ENCODE data around the gene MGLL. TPM values are rescaled to one million over a fixed set of nuclear protein-coding genes. Genes with fewer than 3 reads are reported as not detected.

Gene MGLL
- total and polyA plus RNA-seq, 4 donors, result 25.5 to 48.6 (median 37.9) TPM

- no peak overlapping the region for H3K27ac ChIP-seq (ENCODE audit: low read depth, low read length)
- no peak overlapping the region for H3K4me3 ChIP-seq (ENCODE audit: low read depth, low read length)
- H3K9me3 ChIP-seq (ENCODE audit: control insufficient read depth, insufficient read depth, low read length), result no peaks in the 10 kb centered on the region
- H3K4me1 ChIP-seq (ENCODE audit: control insufficient read depth, insufficient read depth, low read length), result no peaks in the 10 kb centered on the region
- no peaks in the 10 kb centered on the region for H3K27me3 ChIP-seq (ENCODE audit: control insufficient read depth, insufficient read depth, low read length)
- no peaks in the 10 kb centered on the region for H3K36me3 ChIP-seq (ENCODE audit: control insufficient read depth, insufficient read depth, low read length)
- DNase-seq (ENCODE audit: low read depth in 4 of 6, low spot score in 6 of 6), result peak in 1 of 6 donors; percentile 37
- 76% methylated on average over 4 of the region's 6 CpGs for WGBS (ENCODE audit: insufficient coverage)
Observed at GRCh38 chr3:127857333-127857732, 35.0 kb upstream of the MGLL start.

DNA sequence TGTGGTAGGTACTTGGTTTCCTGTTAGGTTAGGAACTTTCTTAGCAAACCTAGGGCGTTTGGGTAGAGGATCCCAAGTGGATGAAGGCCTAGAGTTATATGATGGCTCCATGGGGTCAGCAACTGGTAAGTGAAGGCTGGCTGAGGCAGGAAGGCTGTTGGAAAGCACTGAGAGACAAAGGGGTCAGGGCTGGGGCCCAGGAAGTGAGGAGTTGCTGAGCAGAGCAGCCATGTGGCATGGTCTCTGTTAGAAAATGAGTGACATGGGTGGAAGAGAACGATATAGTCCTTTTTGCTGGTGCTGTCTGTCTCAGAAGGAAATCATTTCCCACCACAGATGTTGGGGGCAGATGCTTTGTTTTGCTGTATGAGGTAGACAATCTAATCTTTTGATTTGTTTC is 34.5 kb upstream of the MGLL start:
- no peak overlapping the region for H3K27ac ChIP-seq (ENCODE audit: low read depth, low read length)
- H3K27me3 ChIP-seq (ENCODE audit: control insufficient read depth, insufficient read depth, low read length), result no peaks in the 10 kb centered on the region
- H3K4me3 ChIP-seq (ENCODE audit: low read depth, low read length), result no peak overlapping the region
- no peak for DNase-seq (ENCODE audit: low read depth in 4 of 6, low spot score in 6 of 6)
- no peaks in the 10 kb centered on the region for H3K36me3 ChIP-seq (ENCODE audit: control insufficient read depth, insufficient read depth, low read length)
- WGBS (ENCODE audit: insufficient coverage), result 79% methylated on average over 1 of the region's 2 CpGs
- peaks cover 2% of the 10 kb centered on the region for H3K4me1 ChIP-seq (ENCODE audit: control insufficient read depth, insufficient read depth, low read length)
- no peaks in the 10 kb centered on the region for H3K9me3 ChIP-seq (ENCODE audit: control insufficient read depth, insufficient read depth, low read length)

DNA sequence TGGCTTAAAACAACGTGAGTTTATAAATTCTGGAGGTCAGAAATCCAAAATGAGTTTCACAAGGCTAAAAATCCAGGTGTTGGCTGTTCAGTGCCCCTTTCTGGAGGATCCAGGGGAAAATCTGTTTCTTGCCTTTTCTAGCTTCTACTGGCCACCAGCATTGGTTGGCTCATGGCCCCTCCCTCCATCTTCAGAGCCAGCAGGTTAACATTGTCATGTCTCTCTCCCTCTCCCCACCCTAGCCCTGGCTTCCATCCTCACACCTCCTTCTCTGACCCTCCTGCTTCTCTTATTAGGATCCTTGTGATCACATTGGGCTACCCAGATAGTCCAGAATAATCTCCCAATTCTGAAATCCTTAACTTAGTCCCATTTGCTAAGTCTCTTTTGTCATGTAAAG is 32.9 kb upstream of the MGLL start:
- Histone ChIP-seq H3K27ac (ENCODE audit: low read depth, low read length) (no peak overlapping the region), H3K4me3 (ENCODE audit: low read depth, low read length) (no peak overlapping the region), H3K9me3 (ENCODE audit: control insufficient read depth, insufficient read depth, low read length) (no peaks in the 10 kb centered on the region), H3K36me3 (ENCODE audit: control insufficient read depth, insufficient read depth, low read length) (no peaks in the 10 kb centered on the region), H3K27me3 (ENCODE audit: control insufficient read depth, insufficient read depth, low read length) (no peaks in the 10 kb centered on the region), H3K4me1 (ENCODE audit: control insufficient read depth, insufficient read depth, low read length) (peaks cover 5% of the 10 kb centered on the region)
- DNase-seq (ENCODE audit: low read depth in 4 of 6, low spot score in 6 of 6), result no peak
- WGBS (ENCODE audit: insufficient coverage), result 83% methylated on average over 1 of the region's 1 CpG

GRCh38 chr3:127853681-127854080 is 31.4 kb upstream of the MGLL start:
- 84% methylated on average over 3 of the region's 10 CpGs for WGBS (ENCODE audit: insufficient coverage)
- DNase-seq (ENCODE audit: low read depth in 4 of 6, low spot score in 6 of 6), result no peak
- H3K27me3 ChIP-seq (ENCODE audit: control insufficient read depth, insufficient read depth, low read length), result no peaks in the 10 kb centered on the region
- no peak overlapping the region for H3K27ac ChIP-seq (ENCODE audit: low read depth, low read length)
- peaks cover 13% of the 10 kb centered on the region for H3K4me1 ChIP-seq (ENCODE audit: control insufficient read depth, insufficient read depth, low read length)
- no peak overlapping the region for H3K4me3 ChIP-seq (ENCODE audit: low read depth, low read length)
- no peaks in the 10 kb centered on the region for H3K9me3 ChIP-seq (ENCODE audit: control insufficient read depth, insufficient read depth, low read length)
- no peaks in the 10 kb centered on the region for H3K36me3 ChIP-seq (ENCODE audit: control insufficient read depth, insufficient read depth, low read length)

- H3K27ac ChIP-seq (ENCODE audit: low read depth, low read length), result no peak overlapping the region
- DNase-seq (ENCODE audit: low read depth in 4 of 6, low spot score in 6 of 6), result peak in 2 of 6 donors; percentile 26 to 40
Observed at GRCh38 chr3:127851899-127852298, 29.6 kb upstream of the MGLL start.

DNA sequence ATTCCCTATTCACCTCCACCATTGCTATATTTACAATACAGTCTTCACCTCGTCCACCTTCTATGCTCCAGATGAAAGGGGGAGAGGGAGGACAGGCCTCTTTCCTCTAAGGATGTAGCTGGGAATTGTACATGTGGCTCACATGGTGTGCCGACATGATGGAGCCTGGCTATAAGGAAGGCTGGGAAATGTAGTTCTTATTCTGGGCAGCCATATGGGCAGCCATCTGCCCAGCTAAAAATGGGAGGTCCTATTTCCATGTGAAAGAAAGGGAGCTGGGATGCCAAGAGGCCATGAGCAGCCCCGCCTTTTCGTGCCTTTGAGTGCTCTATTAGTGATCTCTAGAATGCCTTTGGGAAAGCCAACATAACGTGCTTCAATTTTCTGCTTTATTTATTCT is 27.1 kb upstream of the MGLL start:
- H3K9me3 ChIP-seq (ENCODE audit: control insufficient read depth, insufficient read depth, low read length), result no peaks in the 10 kb centered on the region
- H3K4me3 ChIP-seq (ENCODE audit: low read depth, low read length), result no peak overlapping the region
- no peaks in the 10 kb centered on the region for H3K36me3 ChIP-seq (ENCODE audit: control insufficient read depth, insufficient read depth, low read length)
- H3K27me3 ChIP-seq (ENCODE audit: control insufficient read depth, insufficient read depth, low read length), result no peaks in the 10 kb centered on the region
- H3K4me1 ChIP-seq (ENCODE audit: control insufficient read depth, insufficient read depth, low read length), result peaks cover 24% of the 10 kb centered on the region
- peak in 2 of 6 donors; percentile 87 to 95 for DNase-seq (ENCODE audit: low read depth in 4 of 6, low spot score in 6 of 6)
- 47% methylated on average over 4 of the region's 5 CpGs for WGBS (ENCODE audit: insufficient coverage)
- H3K27ac ChIP-seq (ENCODE audit: low read depth, low read length), result no peak overlapping the region

More at GRCh38 chr3:127851899-127852298, 29.6 kb upstream of the MGLL start:
- Histone ChIP-seq H3K9me3 (ENCODE audit: control insufficient read depth, insufficient read depth, low read length) (no peaks in the 10 kb centered on the region), H3K36me3 (ENCODE audit: control insufficient read depth, insufficient read depth, low read length) (no peaks in the 10 kb centered on the region), H3K27me3 (ENCODE audit: control insufficient read depth, insufficient read depth, low read length) (no peaks in the 10 kb centered on the region), H3K4me1 (ENCODE audit: control insufficient read depth, insufficient read depth, low read length) (peaks cover 24% of the 10 kb centered on the region), H3K4me3 (ENCODE audit: low read depth, low read length) (no peak overlapping the region)
- WGBS (ENCODE audit: insufficient coverage), result 43% methylated on average over 6 of the region's 9 CpGs

DNA sequence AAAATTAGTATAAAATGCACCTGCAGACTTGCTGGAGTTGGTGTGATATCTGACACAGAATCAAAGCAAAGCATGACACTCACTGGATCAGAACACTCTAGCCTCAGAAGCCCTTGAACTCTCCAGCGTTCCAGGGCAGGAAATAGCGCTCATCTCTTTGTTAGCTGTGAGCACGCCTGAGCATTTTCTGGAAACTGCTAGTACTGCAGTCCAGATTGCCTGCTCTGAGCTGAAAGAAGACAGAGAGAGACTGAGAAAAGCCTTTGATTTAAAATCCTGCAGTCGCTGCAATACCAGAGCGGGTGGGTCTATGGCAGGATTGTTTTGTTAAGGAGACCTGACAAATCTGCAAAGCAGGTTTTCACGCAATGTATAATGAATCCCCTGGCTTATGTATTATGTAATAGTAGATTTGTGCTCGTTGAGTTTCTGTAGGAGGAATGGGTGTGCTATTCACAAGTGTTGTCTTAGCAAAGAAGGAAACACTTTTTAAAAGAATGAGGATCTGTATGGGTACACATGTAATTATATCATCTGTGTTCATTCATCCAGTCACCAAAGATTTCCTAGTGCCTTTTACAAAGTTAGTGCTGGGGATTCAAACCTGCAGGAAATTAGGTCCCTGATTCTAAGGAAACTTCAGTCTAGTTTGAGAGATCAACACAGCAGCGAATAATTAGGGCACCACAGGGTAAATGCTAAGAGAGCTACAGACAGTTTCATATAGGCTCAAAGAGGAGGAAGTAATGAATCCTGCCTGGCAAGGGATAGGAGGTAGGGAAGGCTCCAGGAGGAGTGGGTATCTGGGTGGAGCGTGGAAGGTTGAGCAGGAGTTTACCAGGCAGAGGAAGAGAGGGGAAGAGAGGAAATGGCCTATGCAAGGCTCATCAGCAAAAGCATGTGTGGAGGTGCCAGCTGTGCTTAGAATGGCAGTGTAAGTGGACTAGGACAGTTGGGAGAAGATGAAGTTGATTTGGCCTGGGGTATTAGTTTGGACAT is 26.1 kb upstream of the MGLL start:
- DNase-seq (ENCODE audit: low read depth in 4 of 6, low spot score in 6 of 6), result peak in 4 of 6 donors; percentile 48 to 90 (median 77)
- Histone ChIP-seq H3K27me3 (ENCODE audit: control insufficient read depth, insufficient read depth, low read length) (no peaks in the 10 kb centered on the region), H3K4me3 (ENCODE audit: low read depth, low read length) (no peak overlapping the region), H3K27ac (ENCODE audit: low read depth, low read length) (peak overlapping the region; percentile 29), H3K4me1 (ENCODE audit: control insufficient read depth, insufficient read depth, low read length) (peaks cover 24% of the 10 kb centered on the region), H3K9me3 (ENCODE audit: control insufficient read depth, insufficient read depth, low read length) (no peaks in the 10 kb centered on the region), H3K36me3 (ENCODE audit: control insufficient read depth, insufficient read depth, low read length) (no peaks in the 10 kb centered on the region)
- WGBS (ENCODE audit: insufficient coverage), result 32% methylated on average over 8 of the region's 9 CpGs

- Histone ChIP-seq H3K9me3 (ENCODE audit: control insufficient read depth, insufficient read depth, low read length) (no peaks in the 10 kb centered on the region), H3K27me3 (ENCODE audit: control insufficient read depth, insufficient read depth, low read length) (no peaks in the 10 kb centered on the region), H3K36me3 (ENCODE audit: control insufficient read depth, insufficient read depth, low read length) (no peaks in the 10 kb centered on the region), H3K27ac (ENCODE audit: low read depth, low read length) (no peak overlapping the region), H3K4me3 (ENCODE audit: low read depth, low read length) (no peak overlapping the region), H3K4me1 (ENCODE audit: control insufficient read depth, insufficient read depth, low read length) (peaks cover 24% of the 10 kb centered on the region)
- WGBS (ENCODE audit: insufficient coverage), result no CpG with 5 or more reads among the region's 4 CpGs
- DNase-seq (ENCODE audit: low read depth in 4 of 6, low spot score in 6 of 6), result no peak
Observed at GRCh38 chr3:127847236-127847720, 25.0 kb upstream of the MGLL start.

- no peak overlapping the region for H3K27ac ChIP-seq (ENCODE audit: low read depth, low read length)
- WGBS (ENCODE audit: insufficient coverage), result 71% methylated on average over 1 of the region's 1 CpG
- DNase-seq (ENCODE audit: low read depth in 4 of 6, low spot score in 6 of 6), result peak in 2 of 6 donors; percentile 49 to 58
Observed at GRCh38 chr3:127846576-127846975, 24.3 kb upstream of the MGLL start.

More at GRCh38 chr3:127846576-127846975, 24.3 kb upstream of the MGLL start:
- Histone ChIP-seq H3K9me3 (ENCODE audit: control insufficient read depth, insufficient read depth, low read length) (no peaks in the 10 kb centered on the region), H3K4me1 (ENCODE audit: control insufficient read depth, insufficient read depth, low read length) (peaks cover 19% of the 10 kb centered on the region), H3K27me3 (ENCODE audit: control insufficient read depth, insufficient read depth, low read length) (no peaks in the 10 kb centered on the region), H3K36me3 (ENCODE audit: control insufficient read depth, insufficient read depth, low read length) (no peaks in the 10 kb centered on the region), H3K4me3 (ENCODE audit: low read depth, low read length) (no peak overlapping the region)

Measured in spinal cord (tissue), 10 donors.